Loucy (cell line): Measurements from ENCODE around the gene NBPF1.

Experiments used
- EZH2phosphoT487 ChIP-seq: fragments of 200-600 bp; IDR thresholded peaks from 2 replicates; pipeline ENCODE4 v1.6.1; 2018; ENCODE audit warnings: antibody characterized with exemption, mild to moderate bottlenecking, moderate library complexity, borderline replicate concordance
- TF ChIP-seq, protein P1 (sequence below): fragments of 200-600 bp; sonication (generic); conservative IDR thresholded peaks from 2 replicates; pipeline ENCODE4 v1.5.1; 2014; ENCODE audit warnings: mild to moderate bottlenecking, antibody characterized with exemption, low read length

DNA sequence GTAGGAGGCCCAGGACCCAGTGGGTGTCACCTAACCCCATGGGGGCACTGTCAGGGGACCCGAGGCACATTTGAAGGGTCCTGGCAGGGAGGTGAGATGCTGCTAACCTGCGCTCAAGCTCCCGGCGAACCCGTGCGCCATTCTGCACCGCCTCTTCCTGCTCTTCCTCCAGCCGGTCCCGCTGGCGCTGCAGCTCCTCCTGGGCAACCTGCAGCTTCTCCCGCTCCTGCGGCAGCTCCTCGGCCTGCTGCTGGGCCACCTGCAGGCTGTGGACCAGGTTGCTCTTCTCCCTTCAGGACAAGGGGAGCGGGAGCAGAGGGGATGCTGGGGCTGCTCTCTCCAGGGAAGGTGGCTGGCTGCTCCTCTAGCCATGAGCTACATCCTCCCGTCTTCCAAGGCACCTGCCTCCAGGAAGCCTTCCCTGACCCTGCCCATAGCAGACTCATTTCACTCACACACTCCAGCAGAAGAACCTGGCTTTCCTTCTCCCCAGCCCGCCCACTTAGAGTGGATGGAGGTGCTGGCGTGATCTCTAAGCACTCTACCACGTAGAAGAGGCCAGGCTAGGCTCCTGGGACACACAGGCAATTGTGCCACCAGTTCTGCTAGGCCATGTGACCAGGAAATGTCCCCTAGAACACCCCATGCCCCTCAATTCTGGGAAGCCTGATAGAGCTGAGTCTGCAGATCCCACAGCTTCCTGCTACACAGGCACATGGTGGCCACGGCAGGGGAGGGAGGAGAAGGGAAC, 15.2 kb upstream of the NBPF1 start:
- TF ChIP-seq, protein P1, sequence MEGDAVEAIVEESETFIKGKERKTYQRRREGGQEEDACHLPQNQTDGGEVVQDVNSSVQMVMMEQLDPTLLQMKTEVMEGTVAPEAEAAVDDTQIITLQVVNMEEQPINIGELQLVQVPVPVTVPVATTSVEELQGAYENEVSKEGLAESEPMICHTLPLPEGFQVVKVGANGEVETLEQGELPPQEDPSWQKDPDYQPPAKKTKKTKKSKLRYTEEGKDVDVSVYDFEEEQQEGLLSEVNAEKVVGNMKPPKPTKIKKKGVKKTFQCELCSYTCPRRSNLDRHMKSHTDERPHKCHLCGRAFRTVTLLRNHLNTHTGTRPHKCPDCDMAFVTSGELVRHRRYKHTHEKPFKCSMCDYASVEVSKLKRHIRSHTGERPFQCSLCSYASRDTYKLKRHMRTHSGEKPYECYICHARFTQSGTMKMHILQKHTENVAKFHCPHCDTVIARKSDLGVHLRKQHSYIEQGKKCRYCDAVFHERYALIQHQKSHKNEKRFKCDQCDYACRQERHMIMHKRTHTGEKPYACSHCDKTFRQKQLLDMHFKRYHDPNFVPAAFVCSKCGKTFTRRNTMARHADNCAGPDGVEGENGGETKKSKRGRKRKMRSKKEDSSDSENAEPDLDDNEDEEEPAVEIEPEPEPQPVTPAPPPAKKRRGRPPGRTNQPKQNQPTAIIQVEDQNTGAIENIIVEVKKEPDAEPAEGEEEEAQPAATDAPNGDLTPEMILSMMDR: no peak
- no peak for TF ChIP-seq EZH2phosphoT487
